Activated T-cell treated with anti-CD3 and anti-CD28 coated beads, Interleukin-2, amount 50 U/mL, for 72 hours (primary cell): ENCODE measurements around the gene BOLL. TPM values are rescaled to one million over a fixed set of nuclear protein-coding genes. Genes with fewer than 3 reads are reported as not detected.
"Not testable (repeated sequence)": the region's sequence is repeated elsewhere in the genome, so short reads cannot be mapped to it uniquely, and the experiment has no call there.

Source experiments
- ATAC-seq, 2 donors: fragments of 150-1000 bp; cut with Tn5 transposase; replicated peaks in 1 of 2; 2 replicates each; pipeline ENCODE4 v1.10.0; 2021; ENCODE audit warnings: moderate library complexity in 2 of 2, mild to moderate bottlenecking in 1 of 2
- DNase-seq, 2 donors: peaks; one replicate each; pipeline ENCODE4 v3.0.0; 2021 to 2022; ENCODE audit warnings: mixed read lengths in 1 of 2
- H3K27ac Mint-ChIP-seq: one replicate; pipeline ENCODE4 v1.8.0; 2022; ENCODE audit warnings: mild to moderate bottlenecking, moderate library complexity, mixed read lengths
- H3K27me3 Mint-ChIP-seq: one replicate; pipeline ENCODE4 v1.8.0; 2022; ENCODE audit warnings: low read depth, mixed read lengths
- H3K36me3 Mint-ChIP-seq, 2 donors: one replicate each; pipeline ENCODE4 v1.8.0; 2022; ENCODE audit warnings: mixed read lengths in 2 of 2, mild to moderate bottlenecking in 1 of 2; ENCODE audit not compliant: insufficient read depth in 2 of 2
- H3K4me1 Mint-ChIP-seq: one replicate; pipeline ENCODE4 v1.8.0; 2022; ENCODE audit warnings: low read depth, mixed read lengths
- H3K4me3 Mint-ChIP-seq, 2 donors: one replicate each; pipeline ENCODE4 v1.8.0; 2022; ENCODE audit warnings: mild to moderate bottlenecking in 2 of 2, mixed read lengths in 2 of 2, moderate library complexity in 2 of 2
- H3K9me3 Mint-ChIP-seq, 2 donors: one replicate each; pipeline ENCODE4 v1.8.0; 2022; ENCODE audit warnings: mixed read lengths in 2 of 2
- total RNA-seq, 2 donors: library from RNA; stranded (reverse); gene quantifications; one replicate each; pipeline ENCODE4 v1.2.3, GENCODE V29; 2022

Gene BOLL
- total RNA-seq, 2 donors from 2014 or later: 0.10 TPM; not detected in 1

GRCh38 chr2:197782126-197782525 lies 3.0 kb downstream of the BOLL start:
- H3K4me3 Mint-ChIP-seq: no peak overlapping the region
- peaks cover 5% of the 10 kb centered on the region for H3K4me1 Mint-ChIP-seq
- no peaks in the 10 kb centered on the region for H3K36me3 Mint-ChIP-seq
- DNase-seq: no peak
- ATAC-seq: peak; percentile 43 to 52
- no peaks in the 10 kb centered on the region for H3K9me3 Mint-ChIP-seq
- no peak overlapping the region for H3K27ac Mint-ChIP-seq
- peaks cover 18% of the 10 kb centered on the region for H3K27me3 Mint-ChIP-seq

- Mint-ChIP-seq H3K27me3 (peaks cover 15% of the 10 kb centered on the region), H3K4me1 (no peaks in the 10 kb centered on the region), H3K36me3 (no peaks in the 10 kb centered on the region), H3K4me3 (no peak overlapping the region), H3K27ac (no peak overlapping the region), H3K9me3 (no peaks in the 10 kb centered on the region)
- no peak for DNase-seq
- ATAC-seq: no peak
These were observed 5.9 kb downstream of the BOLL start for GRCh38 chr2:197779261-197779660.

- H3K36me3 Mint-ChIP-seq: no peaks in the 10 kb centered on the region
- no peaks in the 10 kb centered on the region for H3K9me3 Mint-ChIP-seq
- DNase-seq (peak in 1 of 2 donors; percentile 31), ATAC-seq (no peak)
- no peaks in the 10 kb centered on the region for H3K4me1 Mint-ChIP-seq
- H3K27me3 Mint-ChIP-seq: peaks cover 4% of the 10 kb centered on the region
- H3K27ac Mint-ChIP-seq: no peak overlapping the region
- H3K4me3 Mint-ChIP-seq: no peak overlapping the region
These were observed 7.2 kb downstream of the BOLL start for GRCh38 chr2:197777823-197778407.

- Mint-ChIP-seq H3K4me3 (no peak overlapping the region), H3K27me3 (no peaks in the 10 kb centered on the region), H3K4me1 (no peaks in the 10 kb centered on the region), H3K36me3 (peaks cover 2% of the 10 kb centered on the region in 2 donors), H3K27ac (no peak overlapping the region), H3K9me3 (peaks cover 2 to 9% of the 10 kb centered on the region in 2 donors)
- DNase-seq: no peak
- ATAC-seq: no peak
These were observed 24.8 kb downstream of the BOLL start for GRCh38 chr2:197760293-197760657.

- Mint-ChIP-seq H3K4me1 (no peaks in the 10 kb centered on the region), H3K4me3 (no peak overlapping the region), H3K27ac (no peak overlapping the region), H3K27me3 (no peaks in the 10 kb centered on the region), H3K9me3 (peaks cover 2 to 9% of the 10 kb centered on the region in 2 donors), H3K36me3 (peaks cover 2% of the 10 kb centered on the region in 2 donors)
- no peak for DNase-seq
- no peak for ATAC-seq
These were observed 25.4 kb downstream of the BOLL start for GRCh38 chr2:197759625-197760292.

- peaks cover 3 to 4% of the 10 kb centered on the region in 2 donors for H3K36me3 Mint-ChIP-seq
- ATAC-seq (no peak), DNase-seq (no peak)
- H3K9me3 Mint-ChIP-seq: peaks cover 2 to 9% of the 10 kb centered on the region in 2 donors
- no peaks in the 10 kb centered on the region for H3K4me1 Mint-ChIP-seq
- no peak overlapping the region for H3K27ac Mint-ChIP-seq
- no peaks in the 10 kb centered on the region for H3K27me3 Mint-ChIP-seq
- no peak overlapping the region for H3K4me3 Mint-ChIP-seq
These were observed 26.1 kb downstream of the BOLL start for GRCh38 chr2:197759013-197759412.

GRCh38 chr2:197740200-197740599 lies 44.9 kb downstream of the BOLL start:
- Mint-ChIP-seq H3K4me3 (no peak overlapping the region), H3K9me3 (no peaks in the 10 kb centered on the region), H3K27ac (no peak overlapping the region), H3K27me3 (peaks cover 13% of the 10 kb centered on the region), H3K4me1 (no peaks in the 10 kb centered on the region), H3K36me3 (no peaks in the 10 kb centered on the region)
- DNase-seq: no peak
- ATAC-seq: no peak

- not testable (repeated sequence) for H3K27ac Mint-ChIP-seq, H3K4me1 Mint-ChIP-seq, DNase-seq, H3K36me3 Mint-ChIP-seq, H3K27me3 Mint-ChIP-seq, ATAC-seq, H3K9me3 Mint-ChIP-seq
- peak overlapping the region in 1 of 2 donors; percentile 26 for H3K4me3 Mint-ChIP-seq
These were observed 56.3 kb downstream of the BOLL start for GRCh38 chr2:197728555-197729544.

- no peak for ATAC-seq
These were observed 58.1 kb downstream of the BOLL start for GRCh38 chr2:197727011-197727410.

GRCh38 chr2:197717863-197718262 lies 67.3 kb downstream of the BOLL start:
- Mint-ChIP-seq H3K27me3 (no peaks in the 10 kb centered on the region), H3K27ac (no peak overlapping the region), H3K4me3 (no peak overlapping the region), H3K9me3 (no peaks in the 10 kb centered on the region), H3K4me1 (peaks cover 6% of the 10 kb centered on the region), H3K36me3 (no peaks in the 10 kb centered on the region)
- ATAC-seq: no peak
- no peak for DNase-seq

More at GRCh38 chr2:197727011-197727410, 58.1 kb downstream of the BOLL start:
- H3K4me1 Mint-ChIP-seq: no peaks in the 10 kb centered on the region
- no peak overlapping the region for H3K4me3 Mint-ChIP-seq
- H3K27ac Mint-ChIP-seq: no peak overlapping the region
- no peaks in the 10 kb centered on the region for H3K27me3 Mint-ChIP-seq
- peaks cover 0 to 5% of the 10 kb centered on the region in 2 donors for H3K36me3 Mint-ChIP-seq
- DNase-seq: no peak
- peaks cover 0 to 6% of the 10 kb centered on the region in 2 donors for H3K9me3 Mint-ChIP-seq

- no peak for ATAC-seq
- H3K4me1 Mint-ChIP-seq: peaks cover 40% of the 10 kb centered on the region
- no peak overlapping the region for H3K27ac Mint-ChIP-seq
- H3K27me3 Mint-ChIP-seq: no peaks in the 10 kb centered on the region
- DNase-seq: no peak
- no peaks in the 10 kb centered on the region for H3K9me3 Mint-ChIP-seq
- no peak overlapping the region for H3K4me3 Mint-ChIP-seq
- H3K36me3 Mint-ChIP-seq: peaks cover 3 to 5% of the 10 kb centered on the region in 2 donors
These were observed 71.8 kb downstream of the BOLL start for GRCh38 chr2:197713271-197713670.

GRCh38 chr2:197711578-197711977 lies 73.5 kb downstream of the BOLL start:
- peaks cover 53% of the 10 kb centered on the region for H3K4me1 Mint-ChIP-seq
- H3K27ac Mint-ChIP-seq: no peak overlapping the region
- no peaks in the 10 kb centered on the region for H3K9me3 Mint-ChIP-seq
- DNase-seq (no peak), ATAC-seq (no peak)
- H3K4me3 Mint-ChIP-seq: no peak overlapping the region
- peaks cover 5% of the 10 kb centered on the region in 2 donors for H3K36me3 Mint-ChIP-seq
- no peaks in the 10 kb centered on the region for H3K27me3 Mint-ChIP-seq
